ENCODE measurements around the gene FBH1. TPM values are rescaled to one million over a fixed set of nuclear protein-coding genes. Genes with fewer than 3 reads are reported as not detected.

FBH1 gene
- total and polyA plus RNA-seq, 9 donors: 46.4 to 80.3 (median 74.7) TPM

GRCh38 chr10:5942474-5942873 is 52.4 kb downstream of the FBH1 start:
- WGBS, 3 donors: 80 to 90% (median 83%) methylated on average over 16 of the region's 16 CpGs
- Histone ChIP-seq H3K4me3 (no peak overlapping the region), H3K9me3 (no peaks in the 10 kb centered on the region), H3K4me1 (ENCODE audit: insufficient read depth) (peaks cover 16% of the 10 kb centered on the region), H3K27me3 (no peaks in the 10 kb centered on the region), H3K27ac (no peak overlapping the region), H3K36me3 (no peaks in the 10 kb centered on the region)
- DNase-seq: peak in 1 of 5 donors; percentile 46
- TF ChIP-seq POLR2A (IDR thresholded peaks at IDR 0.05) (no peak), CTCF (IDR thresholded peaks at IDR 0.05) (no peak), EP300 (IDR thresholded peaks at IDR 0.05) (no peak)
- intact Hi-C loops (cut with DNase I): loop anchor here in 1 of 4 donors (10.0 kb wide), 1 partner anchor 48 kb away; the partner anchor contains the start of gene FBH1

DNA sequence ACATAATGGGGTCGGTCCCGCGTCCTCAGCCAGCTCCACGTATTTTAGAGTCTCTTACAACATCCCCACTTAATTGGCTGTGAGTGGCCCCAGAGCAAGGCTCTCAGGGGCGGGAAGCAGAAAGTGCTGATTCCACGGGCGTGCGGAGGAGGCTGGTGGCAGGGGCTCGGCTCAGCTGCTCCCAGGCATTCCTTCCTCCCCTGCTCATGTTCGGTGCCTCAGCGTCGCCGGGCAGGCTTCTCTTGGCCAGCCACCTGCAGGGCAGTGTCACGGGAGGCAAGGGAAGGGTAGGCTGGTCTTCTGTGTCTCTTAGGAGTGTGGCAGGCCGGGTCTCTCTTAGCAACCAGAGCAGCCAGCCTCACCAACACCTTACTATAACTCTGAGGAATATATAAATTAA is 53.5 kb downstream of the FBH1 start:
- TF ChIP-seq POLR2A (IDR thresholded peaks at IDR 0.05) (no peak), CTCF (IDR thresholded peaks at IDR 0.05) (no peak), EP300 (IDR thresholded peaks at IDR 0.05) (no peak)
- WGBS, 3 donors: 10 to 21% (median 17%) methylated on average over 15 of the region's 15 CpGs
- Histone ChIP-seq H3K4me3 (peak overlapping the region; percentile 6), H3K36me3 (no peaks in the 10 kb centered on the region), H3K9me3 (no peaks in the 10 kb centered on the region), H3K27ac (peak overlapping the region; percentile 80 to 96), H3K27me3 (no peaks in the 10 kb centered on the region), H3K4me1 (ENCODE audit: insufficient read depth) (peaks cover 16% of the 10 kb centered on the region)
- peak; percentile 62 to 74 (median 72) for DNase-seq
- intact Hi-C loops (cut with DNase I): loop anchor here in 1 of 4 donors (10.0 kb wide), 1 partner anchor 49 kb away; the partner anchor contains the start of gene FBH1

DNA sequence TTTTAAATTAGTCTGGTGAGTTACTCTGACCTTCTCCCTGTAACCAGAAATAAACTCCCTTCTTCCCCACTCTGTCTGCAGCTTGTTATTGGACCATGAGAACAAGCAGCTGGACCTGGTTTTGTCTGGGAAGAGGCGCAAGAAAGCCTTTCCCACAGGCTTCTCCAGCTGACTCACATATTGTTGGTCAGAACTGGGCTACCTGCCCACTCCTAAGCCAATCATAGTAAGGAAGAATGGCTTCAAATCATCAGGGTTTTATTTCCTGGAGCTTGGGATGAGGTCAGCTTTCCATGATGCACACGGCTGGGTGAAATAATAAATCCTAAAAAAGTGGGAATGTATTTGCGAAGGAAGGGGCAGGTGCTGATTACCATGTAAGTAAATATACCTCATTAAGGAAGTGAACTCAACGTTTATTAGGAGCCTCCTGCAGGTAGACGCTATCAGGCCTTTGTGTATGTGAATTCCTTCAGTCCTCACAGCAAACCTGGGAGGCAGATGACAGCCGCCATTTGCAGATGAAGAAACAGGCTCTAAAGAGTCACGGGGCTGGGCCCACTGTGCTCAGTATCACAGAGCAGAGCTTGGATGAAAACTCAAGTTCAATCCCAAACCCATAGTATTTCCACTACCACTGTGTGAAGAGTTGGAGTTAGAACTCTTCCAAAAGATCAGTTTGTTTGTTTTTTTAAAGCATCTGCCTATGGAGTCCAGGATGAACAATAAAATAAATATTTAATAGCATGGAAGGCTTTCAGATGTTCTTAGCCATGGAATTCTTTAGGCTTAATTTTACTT is 54.5 kb downstream of the FBH1 start:
- peaks cover 16% of the 10 kb centered on the region for H3K4me1 ChIP-seq (ENCODE audit: insufficient read depth)
- no peaks in the 10 kb centered on the region for H3K36me3 ChIP-seq
- intact Hi-C loops (cut with DNase I): loop anchor here in 1 of 4 donors (10.0 kb wide), 1 partner anchor 50 kb away; the partner anchor contains the start of gene FBH1
- H3K9me3 ChIP-seq: no peaks in the 10 kb centered on the region
- peak overlapping the region; percentile 80 to 96 for H3K27ac ChIP-seq
- TF ChIP-seq EP300 (IDR thresholded peaks at IDR 0.05) (peak; percentile 89), CTCF (IDR thresholded peaks at IDR 0.05) (no peak)
- peak; percentile 82 to 97 (median 93) for DNase-seq
- no peaks in the 10 kb centered on the region for H3K27me3 ChIP-seq
- WGBS, 3 donors: 6 to 13% (median 6%) methylated on average over 7 of the region's 7 CpGs
- H3K4me3 ChIP-seq: no peak overlapping the region

DNA sequence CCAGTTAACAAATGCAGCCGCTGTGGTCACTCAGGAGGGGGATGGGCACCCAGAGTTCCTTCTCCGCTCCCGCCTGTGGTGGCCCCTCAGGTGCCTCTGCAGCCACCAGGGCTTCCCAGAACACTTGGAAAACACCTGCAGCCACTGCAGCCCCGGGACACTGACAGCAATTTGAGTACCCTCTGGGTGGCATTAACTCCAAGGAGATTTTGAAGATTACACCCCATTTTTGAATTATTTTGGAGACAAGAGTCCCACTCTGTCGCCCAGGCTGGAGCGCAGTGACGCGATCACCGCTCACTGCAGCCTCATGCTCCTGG is 55.1 kb downstream of the FBH1 start:
- Histone ChIP-seq H3K9me3 (no peaks in the 10 kb centered on the region), H3K4me1 (ENCODE audit: insufficient read depth) (peaks cover 16% of the 10 kb centered on the region), H3K27me3 (no peaks in the 10 kb centered on the region), H3K27ac (peak overlapping the region; percentile 80 to 96), H3K36me3 (no peaks in the 10 kb centered on the region), H3K4me3 (peak overlapping the region; percentile 21)
- peak in 3 of 5 donors; percentile 55 to 60 (median 57) for DNase-seq
- intact Hi-C loops (cut with DNase I): loop anchor here in 1 of 4 donors (10.0 kb wide), 1 partner anchor 50 kb away; the partner anchor contains the start of gene FBH1
- WGBS, 3 donors: 57 to 71% (median 64%) methylated on average over 9 of the region's 9 CpGs
- no peak for TF ChIP-seq POLR2A (IDR thresholded peaks at IDR 0.05)
- TF ChIP-seq EP300 (IDR thresholded peaks at IDR 0.05): no peak
- no peak for TF ChIP-seq CTCF (IDR thresholded peaks at IDR 0.05)
